HG03139 (cell line): ENCODE measurements around the gene AMY1A.
"Not testable (repeated sequence)": the region's sequence is repeated elsewhere in the genome, so short reads cannot be mapped to it uniquely, and the experiment has no call there.

Experiments
- ATAC-seq: cut with Tn5 transposase; IDR thresholded peaks from one replicate; pipeline ENCODE4 v1.9.1; 2021; ENCODE audit not compliant: unreplicated experiment

Gene AMY1A

GRCh38 chr1:103655460-103655859 is at the start of gene AMY1A:
TSS of gene AMY1A (plus strand) at chr1:103655760. CDS start at chr1:103656331, 571 bp downstream.
- ATAC-seq = not testable (repeated sequence)

DNA sequence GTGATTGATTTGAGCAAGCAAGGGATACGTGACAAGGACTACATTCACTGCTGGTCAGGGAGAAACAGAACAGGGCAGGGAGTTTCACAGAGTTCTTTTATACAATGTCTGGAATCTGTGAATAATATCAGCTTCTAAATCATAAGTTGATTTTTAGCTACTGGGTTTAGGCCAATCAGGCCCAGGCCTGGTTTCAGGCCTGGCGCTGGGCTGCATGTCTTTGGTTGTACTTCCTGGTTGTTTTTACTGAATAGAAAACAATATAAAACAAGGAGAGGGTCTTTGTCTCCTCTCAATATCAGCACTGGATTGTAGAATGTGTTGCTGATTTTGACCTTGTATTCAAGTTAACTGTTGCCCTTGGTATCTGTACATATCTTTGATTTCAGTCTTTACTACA is 39.2 kb upstream of the AMY1A start:
- ATAC-seq = no peak

DNA sequence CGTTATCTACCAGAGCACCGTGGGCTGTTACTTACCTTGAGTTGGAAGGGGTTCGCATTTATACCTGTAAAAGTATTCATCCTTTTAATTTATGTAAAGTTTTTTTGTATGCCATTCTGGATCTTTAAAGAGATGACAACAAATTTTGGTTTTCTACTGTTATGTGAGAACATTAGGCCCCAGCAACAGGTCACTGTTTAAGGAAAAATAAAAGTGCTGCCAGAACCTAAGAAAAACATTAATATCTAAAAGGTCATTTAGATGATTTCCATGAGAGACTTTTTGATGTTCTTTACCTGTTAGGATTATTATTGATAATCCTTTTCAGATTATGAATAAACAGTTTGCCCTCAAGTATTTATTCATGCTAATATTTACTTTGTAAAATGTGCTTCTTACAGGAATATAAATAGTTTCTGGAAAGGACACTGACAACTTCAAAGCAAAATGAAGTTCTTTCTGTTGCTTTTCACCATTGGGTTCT is 38.5 kb upstream of the AMY1A start, which contains the start of gene AMY2A:
Gene AMY2A, plus strand, starts transcription at position 434 of the 484 bp plus-strand sequence. Its CDS starts 14 bp downstream, at position 448.
- ATAC-seq = not testable (repeated sequence)

- not testable (repeated sequence) for ATAC-seq
These were observed 28.1 kb upstream of the AMY1A start for GRCh38 chr1:103627436-103627835.

DNA sequence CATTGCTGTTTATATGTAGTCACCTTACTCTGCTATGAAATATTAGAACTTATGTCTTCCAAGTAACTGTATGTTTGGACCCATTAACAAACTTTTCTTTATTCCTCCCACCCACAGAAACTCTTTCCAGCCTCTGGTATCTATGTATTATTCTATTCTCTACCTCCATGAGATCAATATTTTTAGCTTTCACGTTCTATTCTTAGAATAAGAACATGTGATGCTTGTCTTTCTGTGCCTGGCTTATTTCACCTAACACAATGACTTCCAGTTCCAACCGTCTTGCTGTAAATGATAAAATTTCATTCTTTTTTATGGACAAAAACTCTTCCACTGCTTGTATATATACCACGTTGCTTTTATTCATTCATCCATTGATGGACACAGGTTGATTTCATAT is 14.4 kb upstream of the AMY1A start:
- not testable (repeated sequence) for ATAC-seq

- not testable (repeated sequence) for ATAC-seq
These were observed 11.7 kb upstream of the AMY1A start for GRCh38 chr1:103643908-103644307.

DNA sequence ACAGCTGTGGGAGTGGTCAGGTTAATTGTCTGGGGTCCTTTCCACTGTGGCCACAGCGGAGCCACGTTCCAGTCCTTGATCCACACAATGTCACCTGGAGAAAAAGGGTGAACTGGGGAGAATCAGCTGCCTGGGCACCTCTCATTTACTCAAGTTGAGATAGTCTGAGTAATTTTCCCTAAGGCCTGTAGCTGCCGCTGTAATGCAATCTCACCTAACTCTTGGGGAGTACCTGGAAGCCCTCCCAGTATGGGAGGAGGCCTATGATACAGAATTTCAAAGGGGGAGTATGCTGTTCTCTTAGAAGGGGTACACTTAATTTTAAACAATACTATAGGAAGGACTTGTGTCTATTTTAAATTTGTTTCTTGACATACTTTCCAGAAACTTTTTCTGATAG is 5.3 kb upstream of the AMY1A start:
- ATAC-seq = not testable (repeated sequence)

DNA sequence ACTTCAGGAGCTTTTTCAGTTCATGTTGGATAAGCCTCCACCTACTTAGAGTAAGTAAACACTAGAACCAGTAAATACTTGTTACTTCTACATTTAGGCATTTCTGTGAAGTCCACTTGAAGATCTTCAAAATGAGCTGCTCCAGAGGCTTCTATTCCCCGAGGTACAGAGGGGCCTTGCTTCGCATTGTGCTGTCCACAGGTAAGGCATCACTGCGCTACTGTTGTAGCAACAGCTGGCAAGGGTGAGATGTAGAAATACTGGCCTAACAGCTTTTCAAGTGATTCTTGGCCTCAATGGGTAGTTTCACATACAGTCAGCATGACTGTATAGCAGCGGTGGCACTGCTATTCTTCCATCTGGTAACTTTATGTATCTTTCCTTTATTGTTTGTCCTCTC is 4.7 kb upstream of the AMY1A start:
- ATAC-seq = not testable (repeated sequence)

DNA sequence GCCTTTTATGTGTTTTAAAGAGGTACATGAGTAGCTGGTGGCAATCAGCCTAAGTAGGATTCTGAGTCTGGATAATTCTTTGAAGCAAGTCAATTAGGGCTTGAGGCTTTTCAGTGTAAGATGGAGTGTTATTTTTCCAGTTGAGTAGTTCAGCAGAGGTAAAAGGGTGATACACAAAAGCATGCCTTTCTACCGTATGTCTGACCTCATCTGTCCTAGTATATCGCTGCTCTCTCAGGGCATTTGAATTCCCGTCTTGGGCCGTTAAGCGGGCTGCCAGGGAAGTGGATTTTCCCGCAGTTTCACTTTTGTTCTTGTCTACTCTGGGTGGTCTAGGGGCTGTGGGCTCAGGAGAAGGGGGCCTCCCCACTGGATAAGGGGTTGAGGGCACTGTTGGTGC is 1.4 kb upstream of the AMY1A start:
- ATAC-seq = not testable (repeated sequence)

GRCh38 chr1:103676335-103676734 is 20.8 kb downstream of the AMY1A start:
- not testable (repeated sequence) for ATAC-seq

DNA sequence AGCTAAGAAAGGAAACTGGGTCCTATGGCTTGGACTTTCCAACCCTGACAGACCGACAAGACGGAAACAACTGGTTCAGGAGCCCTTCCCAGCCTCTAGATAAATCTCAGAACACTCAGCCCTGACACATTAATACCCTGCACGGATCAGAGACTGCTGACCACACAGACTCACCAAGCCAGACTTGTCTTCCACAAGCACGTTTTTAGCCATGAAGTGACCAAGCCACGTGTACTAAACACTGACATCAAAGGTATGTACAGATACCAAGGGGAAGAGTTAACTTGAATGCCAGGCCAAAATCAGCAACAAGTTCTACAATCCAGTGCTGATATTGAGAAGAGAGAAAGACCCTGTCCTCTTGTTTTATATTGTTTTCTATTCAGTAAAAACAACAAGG is 40.5 kb downstream of the AMY1A start, which contains the start of gene AMY1B:
Gene AMY1B, minus strand, starts transcription at position 101 of the 400 bp plus-strand sequence. CDS start 571 bp downstream, outside the sequence.
- ATAC-seq = not testable (repeated sequence)

GRCh38 chr1:103697430-103697829 is 41.9 kb downstream of the AMY1A start:
- not testable (repeated sequence) for ATAC-seq

DNA sequence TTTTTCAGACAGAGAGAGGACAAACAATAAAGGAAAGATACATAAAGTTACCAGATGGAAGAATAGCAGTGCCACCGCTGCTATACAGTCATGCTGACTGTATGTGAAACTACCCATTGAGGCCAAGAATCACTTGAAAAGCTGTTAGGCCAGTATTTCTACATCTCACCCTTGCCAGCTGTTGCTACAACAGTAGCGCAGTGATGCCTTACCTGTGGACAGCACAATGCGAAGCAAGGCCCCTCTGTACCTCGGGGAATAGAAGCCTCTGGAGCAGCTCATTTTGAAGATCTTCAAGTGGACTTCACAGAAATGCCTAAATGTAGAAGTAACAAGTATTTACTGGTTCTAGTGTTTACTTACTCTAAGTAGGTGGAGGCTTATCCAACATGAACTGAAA is 45.1 kb downstream of the AMY1A start:
- not testable (repeated sequence) for ATAC-seq

DNA sequence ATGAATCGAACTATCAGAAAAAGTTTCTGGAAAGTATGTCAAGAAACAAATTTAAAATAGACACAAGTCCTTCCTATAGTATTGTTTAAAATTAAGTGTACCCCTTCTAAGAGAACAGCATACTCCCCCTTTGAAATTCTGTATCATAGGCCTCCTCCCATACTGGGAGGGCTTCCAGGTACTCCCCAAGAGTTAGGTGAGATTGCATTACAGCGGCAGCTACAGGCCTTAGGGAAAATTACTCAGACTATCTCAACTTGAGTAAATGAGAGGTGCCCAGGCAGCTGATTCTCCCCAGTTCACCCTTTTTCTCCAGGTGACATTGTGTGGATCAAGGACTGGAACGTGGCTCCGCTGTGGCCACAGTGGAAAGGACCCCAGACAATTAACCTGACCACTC is 45.7 kb downstream of the AMY1A start:
- ATAC-seq = not testable (repeated sequence)

GRCh38 chr1:103707670-103708069 is 52.1 kb downstream of the AMY1A start:
- ATAC-seq = not testable (repeated sequence)

DNA sequence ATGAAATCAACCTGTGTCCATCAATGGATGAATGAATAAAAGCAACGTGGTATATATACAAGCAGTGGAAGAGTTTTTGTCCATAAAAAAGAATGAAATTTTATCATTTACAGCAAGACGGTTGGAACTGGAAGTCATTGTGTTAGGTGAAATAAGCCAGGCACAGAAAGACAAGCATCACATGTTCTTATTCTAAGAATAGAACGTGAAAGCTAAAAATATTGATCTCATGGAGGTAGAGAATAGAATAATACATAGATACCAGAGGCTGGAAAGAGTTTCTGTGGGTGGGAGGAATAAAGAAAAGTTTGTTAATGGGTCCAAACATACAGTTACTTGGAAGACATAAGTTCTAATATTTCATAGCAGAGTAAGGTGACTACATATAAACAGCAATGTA is 54.8 kb downstream of the AMY1A start:
- ATAC-seq = not testable (repeated sequence)
